Heart left ventricle (tissue), 13 donors: Measurements from ENCODE around the gene MDFIC.

Experiments used
- CTCF ChIP-seq, 12 donors: fragments of 200-600 bp; sonication (generic) in 4 of 12; IDR thresholded peaks; one replicate each; pipeline versions ENCODE4 v1.5.0 to v1.8.0; 2018 to 2022; ENCODE audit warnings: antibody characterized with exemption in 12 of 12, mild to moderate bottlenecking in 5 of 12
- POLR2A ChIP-seq, 2 donors: fragments of 450-650 bp; IDR thresholded peaks; one replicate each; pipeline ENCODE4 v1.6.1; 2017; ENCODE audit warnings: antibody characterized with exemption in 2 of 2, mild to moderate bottlenecking in 2 of 2, moderate library complexity in 2 of 2
- donor health status: ischemic (EF 13 %, LVEDD 7.1; RV severe dilation, severe dysfunction).
- donor health status: DM: no; HTN: yes; CAD: no.
- donor health status: DM: no; HTN: no; CAD: no.
- donor health status: ischemic (EF 25% LVEDD 6.9; RV normal size, moderate dysfunction).
- donor health status: ischemic (EF 25% LVEDD 5.7; RV mildly dilated, moderate dysfunction).
- donor health status: ischemic (EF 35%, LVEDD 5.7; RV mildly dilated, moderate dysfunction).
- donor health status: nonischemic (EF 11% LVEDD 7.7; RV severe dilation, severe dysfunction).
- donor health status: DM: yes; HTN: yes; CAD: no.
- donor health status: PGD.
- donor health status: ischemic (EF 29% LVEDD 5.4; RV normal size, mild dysfunction).
- donor health status: nonischemic (EF 23%, LVEDD 6.1; RV moderate dilation, normal function).

- TF ChIP-seq CTCF (IDR thresholded peaks at IDR 0.05) (no peak), POLR2A (IDR thresholded peaks at IDR 0.05) (no peak)
Measured at GRCh38 chr7:115033917-115034459, 112.1 kb downstream of the MDFIC start.
